Hematopoietic multipotent progenitor cell treated with erythropoietin and hydrocortisone succinate and interleukin-3 and kit ligand, for 6 days (in vitro differentiated cells): ENCODE results near the gene KLHL26.

Experiments used
- DNase-seq: peaks from one replicate; pipeline ENCODE4 v3.0.0-alpha.2; 2015

KLHL26 gene

GRCh38 chr19:18697680-18698079, 60.9 kb downstream of the KLHL26 start:
- no peak for DNase-seq

DNA sequence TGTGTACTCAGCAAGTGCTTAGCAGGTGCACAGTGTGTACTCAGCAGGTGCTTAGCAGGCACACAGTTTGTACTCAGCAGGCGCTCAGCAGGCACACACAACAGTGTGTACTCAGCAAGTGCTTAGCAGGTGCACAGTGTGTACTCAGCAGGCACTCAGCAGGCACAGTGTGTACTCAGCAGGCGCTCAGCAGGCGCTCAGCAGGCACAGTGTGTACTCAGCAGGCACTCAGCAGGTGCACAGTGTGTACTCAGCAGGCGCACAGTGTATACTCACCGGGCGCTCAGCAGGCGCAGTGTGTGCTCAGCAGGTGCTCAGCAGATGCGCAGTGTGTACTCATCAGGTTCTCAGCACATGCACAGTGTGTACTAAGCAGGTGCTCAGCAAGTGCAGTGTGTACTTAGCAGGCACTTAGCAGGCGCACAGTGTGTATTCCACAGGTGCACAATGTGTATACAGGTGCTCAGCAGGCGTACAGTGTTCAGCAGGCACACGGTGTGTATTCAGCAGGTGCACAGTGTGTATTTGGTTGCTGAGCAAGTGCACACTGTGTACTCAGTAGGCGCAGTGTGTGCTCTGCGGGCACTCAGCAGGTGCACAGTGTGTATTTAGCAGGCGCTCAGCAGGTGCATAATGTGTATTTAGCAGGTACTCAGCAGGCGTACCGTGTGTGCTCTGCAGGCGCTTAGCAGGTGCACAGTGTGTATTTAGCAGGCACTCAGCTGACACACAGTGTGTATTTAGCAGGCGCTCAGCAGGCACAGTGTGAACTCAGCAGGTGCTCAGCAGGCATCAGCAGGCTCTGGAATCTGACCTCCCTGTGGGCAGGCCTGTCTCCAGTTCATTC, 61.7 kb downstream of the KLHL26 start:
- no peak for DNase-seq

- no peak for DNase-seq
Observed at GRCh38 chr19:18699403-18700054, 62.7 kb downstream of the KLHL26 start.

- peak; percentile 86 for DNase-seq
Observed at GRCh38 chr19:18700501-18701249, 63.8 kb downstream of the KLHL26 start.

- no peak for DNase-seq
Observed at GRCh38 chr19:18701250-18701608, 64.4 kb downstream of the KLHL26 start.

- DNase-seq, result no peak
Observed at GRCh38 chr19:18704054-18704453, 67.2 kb downstream of the KLHL26 start.

DNA sequence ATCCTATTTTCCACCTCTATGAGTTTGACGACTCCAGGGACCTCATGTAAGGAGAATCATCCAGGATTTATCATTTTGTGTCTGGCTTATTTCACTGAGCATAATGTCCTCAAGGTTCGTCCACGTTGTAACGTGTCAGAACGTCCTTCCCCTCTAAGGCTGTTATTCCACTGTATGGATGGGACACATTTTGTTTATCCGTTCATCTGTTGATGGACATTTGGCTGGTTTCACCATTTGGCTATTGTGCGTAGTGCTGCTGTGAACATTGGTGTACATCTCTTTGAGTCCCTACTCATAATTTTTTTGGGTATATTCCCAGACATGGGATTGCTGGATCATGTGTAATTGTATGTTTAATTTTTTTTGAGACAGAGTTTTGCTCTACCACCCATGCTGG, 68.1 kb downstream of the KLHL26 start:
- no peak for DNase-seq

- no peak for DNase-seq
Observed at GRCh38 chr19:18708452-18709231, 71.8 kb downstream of the KLHL26 start.

- DNase-seq, result no peak
Observed at GRCh38 chr19:18709546-18709945, 72.7 kb downstream of the KLHL26 start.

GRCh38 chr19:18710186-18710585, 73.4 kb downstream of the KLHL26 start:
- DNase-seq, result no peak

GRCh38 chr19:18710996-18711751, 74.3 kb downstream of the KLHL26 start:
- no peak for DNase-seq

DNA sequence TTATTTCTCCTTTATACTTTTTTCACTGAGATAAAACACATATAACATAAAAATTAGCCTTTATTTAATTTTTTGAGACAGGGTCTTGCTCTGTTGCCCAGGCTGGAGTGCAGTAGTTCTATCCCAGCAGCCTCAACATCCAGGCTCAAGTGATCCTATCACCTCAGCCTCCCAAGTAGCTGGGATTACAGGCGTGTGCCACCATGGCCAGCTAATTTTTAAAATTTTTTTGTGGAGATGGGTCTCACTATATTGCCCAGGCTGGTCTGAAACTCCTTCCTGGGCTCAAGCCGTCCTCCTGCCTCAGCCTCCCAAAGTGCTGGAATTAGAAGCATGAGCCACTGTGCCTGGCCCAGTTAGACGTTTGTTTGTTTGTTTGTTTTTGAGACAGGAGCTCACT, 75.1 kb downstream of the KLHL26 start:
- DNase-seq, result no peak

- DNase-seq, result no peak
Observed at GRCh38 chr19:18712981-18713380, 76.2 kb downstream of the KLHL26 start.

DNA sequence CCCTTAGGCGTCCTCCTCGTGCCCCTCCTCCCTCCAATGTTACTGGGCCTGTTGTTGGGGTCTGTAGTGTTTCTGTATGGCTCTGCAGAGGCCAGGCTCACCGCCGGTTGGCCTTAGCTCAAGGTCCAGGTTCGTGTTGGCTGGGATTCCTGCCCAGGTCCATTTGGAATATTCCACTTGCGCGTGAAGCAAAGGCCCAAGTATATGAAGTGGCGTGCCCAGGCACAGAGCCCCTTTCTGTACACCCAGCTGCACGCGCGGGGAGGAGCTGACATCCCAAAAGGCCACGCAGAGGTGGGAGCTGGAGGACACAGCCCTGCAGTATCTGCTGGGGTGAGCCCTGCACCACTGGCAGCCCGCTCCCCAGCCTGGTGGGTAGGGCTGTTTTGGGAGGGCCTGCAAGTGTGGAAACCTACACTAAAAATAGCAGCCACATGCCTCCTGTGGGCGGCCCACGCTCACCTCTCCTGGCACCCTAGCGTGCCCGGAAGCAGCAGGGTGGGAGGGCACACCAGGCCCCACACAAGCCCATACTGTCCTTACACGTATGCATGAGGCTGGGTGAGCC, 76.8 kb downstream of the KLHL26 start:
- no peak for DNase-seq

- DNase-seq, result no peak
Observed at GRCh38 chr19:18715416-18715815, 78.6 kb downstream of the KLHL26 start.

GRCh38 chr19:18716857-18717256, 80.0 kb downstream of the KLHL26 start:
- DNase-seq, result no peak

DNA sequence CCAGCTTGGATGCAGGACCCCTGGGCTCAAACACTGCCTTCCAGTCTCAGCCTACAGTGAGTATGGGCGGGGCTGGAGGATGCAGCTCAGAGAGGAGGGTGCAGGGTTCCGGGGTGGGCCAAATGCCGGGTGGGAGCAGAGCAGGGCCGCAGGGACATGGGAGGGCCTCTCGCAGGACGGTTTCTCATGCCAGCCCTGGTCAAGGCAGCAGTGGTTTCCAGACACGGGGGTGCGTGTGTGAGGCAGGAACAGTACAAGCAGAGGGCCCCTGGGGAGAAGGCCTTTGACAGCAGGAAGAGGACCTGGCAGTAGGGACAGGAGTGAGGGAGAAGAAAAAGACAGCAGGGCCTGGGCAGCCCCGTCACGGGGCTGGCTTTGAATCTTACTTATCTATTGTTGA, 80.8 kb downstream of the KLHL26 start:
- no peak for DNase-seq

GRCh38 chr19:18718015-18718526, 81.2 kb downstream of the KLHL26 start:
- no peak for DNase-seq

DNA sequence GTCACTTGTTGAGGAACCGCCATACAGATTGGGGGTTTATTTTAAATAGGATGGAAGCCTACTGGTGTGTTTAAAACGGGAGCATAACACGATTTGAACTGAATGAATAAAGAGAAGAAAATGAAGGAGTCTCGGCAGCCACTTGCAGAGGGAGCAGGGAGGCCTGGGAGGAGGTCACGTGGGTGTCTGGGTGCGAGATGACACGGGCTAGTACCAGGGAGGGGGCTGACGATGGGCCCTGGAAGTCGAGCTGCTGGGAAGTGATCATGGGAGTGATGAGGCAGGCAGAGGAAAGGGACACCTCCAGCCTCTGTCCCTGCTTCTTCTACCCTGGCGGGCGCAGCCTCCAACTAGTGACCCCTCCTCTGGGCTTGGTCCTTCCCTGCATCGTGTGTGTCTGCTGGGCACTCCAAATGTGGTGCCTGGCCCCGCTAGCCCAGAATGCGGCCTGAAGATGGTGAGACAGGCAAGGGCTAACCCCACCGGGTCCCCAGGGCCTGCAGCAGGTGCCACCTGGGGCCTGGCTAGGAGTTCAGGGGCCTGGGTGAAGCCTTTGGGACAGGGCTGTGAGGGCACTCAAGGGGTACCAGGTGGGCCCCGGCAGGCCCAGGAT, 82.1 kb downstream of the KLHL26 start:
- no peak for DNase-seq

- DNase-seq, result no peak
Observed at GRCh38 chr19:18719541-18719940, 82.7 kb downstream of the KLHL26 start.
